ENCODE measurements around the gene POLE. TPM values are rescaled to one million over a fixed set of nuclear protein-coding genes. Genes with fewer than 3 reads are reported as not detected.
A peak's percentile ranks its signal among the peaks of the same experiment; 100 is the strongest.

Gene POLE
- total and polyA plus RNA-seq, 2 donors (not counting 1 experiment from before 2014, with no cell fraction given) = 6.2 to 9.6 TPM

GRCh38 chr12:132657004-132657727 lies 30.0 kb downstream of the POLE start:
- H3K9ac ChIP-seq (ENCODE audit: insufficient read depth, low read length) = no peak overlapping the region
- H2AFZ ChIP-seq (ENCODE audit: low read length) = no peak overlapping the region
- H4K20me1 ChIP-seq (ENCODE audit: control insufficient read depth, extremely low read depth, insufficient read depth, low read length) = no peaks in the 10 kb centered on the region
- H3K27ac ChIP-seq (ENCODE audit: insufficient read depth, low read length) = no peak overlapping the region
- no peak for TF ChIP-seq EZH2 (IDR thresholded peaks at IDR 0.05; ENCODE audit: low read length, missing control alignments)
- TF ChIP-seq CTCF (conservative IDR thresholded peaks at IDR 0.05 in 1 of 2, IDR thresholded peaks at IDR 0.05 in 1 of 2; ENCODE audit: low read depth in 1 of 2, low read length in 2 of 2) = no peak
- DNase-seq (ENCODE audit: low read depth in 2 of 2) = no peak
- H3K79me2 ChIP-seq (ENCODE audit: control insufficient read depth, insufficient read depth, low read length) = no peaks in the 10 kb centered on the region
- no peaks in the 10 kb centered on the region for H3K27me3 ChIP-seq (ENCODE audit: control insufficient read depth, insufficient read depth, low read length)
- H3K4me3 ChIP-seq (replicated peaks in 1 of 4; ENCODE audit: control extremely low read depth in 1 of 4, insufficient read depth in 1 of 4, low read depth in 3 of 4, low read length in 4 of 4) = no peak overlapping the region
- no peaks in the 10 kb centered on the region for H3K4me1 ChIP-seq (ENCODE audit: control insufficient read depth, extremely low read depth, insufficient read depth, low read length)
- no peak overlapping the region for H3K4me2 ChIP-seq (ENCODE audit: extremely low read depth, insufficient read depth, low read length)
- H3K36me3 ChIP-seq (ENCODE audit: control insufficient read depth, insufficient read depth, low read length) = peaks cover 13% of the 10 kb centered on the region
- H3K9me3 ChIP-seq (ENCODE audit: control insufficient read depth, insufficient read depth, low read depth, low read length) = no peaks in the 10 kb centered on the region

GRCh38 chr12:132653567-132654290 lies 33.4 kb downstream of the POLE start:
- Histone ChIP-seq H3K27ac (ENCODE audit: insufficient read depth, low read length) (no peak overlapping the region), H3K79me2 (ENCODE audit: control insufficient read depth, insufficient read depth, low read length) (no peaks in the 10 kb centered on the region), H4K20me1 (ENCODE audit: control insufficient read depth, extremely low read depth, insufficient read depth, low read length) (no peaks in the 10 kb centered on the region), H3K27me3 (ENCODE audit: control insufficient read depth, insufficient read depth, low read length) (no peaks in the 10 kb centered on the region), H3K9me3 (ENCODE audit: control insufficient read depth, insufficient read depth, low read depth, low read length) (no peaks in the 10 kb centered on the region), H3K9ac (ENCODE audit: insufficient read depth, low read length) (no peak overlapping the region), H3K4me2 (ENCODE audit: extremely low read depth, insufficient read depth, low read length) (no peak overlapping the region), H3K36me3 (ENCODE audit: control insufficient read depth, insufficient read depth, low read length) (peaks cover 8% of the 10 kb centered on the region), H3K4me1 (ENCODE audit: control insufficient read depth, extremely low read depth, insufficient read depth, low read length) (no peaks in the 10 kb centered on the region), H3K4me3 (replicated peaks in 1 of 4; ENCODE audit: control extremely low read depth in 1 of 4, insufficient read depth in 1 of 4, low read depth in 3 of 4, low read length in 4 of 4) (no peak overlapping the region), H2AFZ (ENCODE audit: low read length) (no peak overlapping the region)
- peak in 1 of 2 donors; percentile 35 for DNase-seq (ENCODE audit: low read depth in 2 of 2)
- TF ChIP-seq EZH2 (IDR thresholded peaks at IDR 0.05; ENCODE audit: low read length, missing control alignments) (no peak), CTCF (conservative IDR thresholded peaks at IDR 0.05 in 1 of 2, IDR thresholded peaks at IDR 0.05 in 1 of 2; ENCODE audit: low read depth in 1 of 2, low read length in 2 of 2) (no peak)

- H3K4me2 ChIP-seq (ENCODE audit: extremely low read depth, insufficient read depth, low read length) = no peak overlapping the region
- TF ChIP-seq EZH2 (IDR thresholded peaks at IDR 0.05; ENCODE audit: low read length, missing control alignments) (no peak), CTCF (conservative IDR thresholded peaks at IDR 0.05 in 1 of 2, IDR thresholded peaks at IDR 0.05 in 1 of 2; ENCODE audit: low read depth in 1 of 2, low read length in 2 of 2) (no peak)
Observed at GRCh38 chr12:132651444-132652100, 35.6 kb downstream of the POLE start.

More at GRCh38 chr12:132651444-132652100, 35.6 kb downstream of the POLE start:
- Histone ChIP-seq H3K79me2 (ENCODE audit: control insufficient read depth, insufficient read depth, low read length) (no peaks in the 10 kb centered on the region), H3K4me3 (replicated peaks in 1 of 4; ENCODE audit: control extremely low read depth in 1 of 4, insufficient read depth in 1 of 4, low read depth in 3 of 4, low read length in 4 of 4) (no peak overlapping the region), H3K4me1 (ENCODE audit: control insufficient read depth, extremely low read depth, insufficient read depth, low read length) (no peaks in the 10 kb centered on the region), H3K27me3 (ENCODE audit: control insufficient read depth, insufficient read depth, low read length) (no peaks in the 10 kb centered on the region), H3K9ac (ENCODE audit: insufficient read depth, low read length) (no peak overlapping the region), H3K27ac (ENCODE audit: insufficient read depth, low read length) (no peak overlapping the region), H3K36me3 (ENCODE audit: control insufficient read depth, insufficient read depth, low read length) (peaks cover 9% of the 10 kb centered on the region), H2AFZ (ENCODE audit: low read length) (no peak overlapping the region), H4K20me1 (ENCODE audit: control insufficient read depth, extremely low read depth, insufficient read depth, low read length) (no peaks in the 10 kb centered on the region), H3K9me3 (ENCODE audit: control insufficient read depth, insufficient read depth, low read depth, low read length) (no peaks in the 10 kb centered on the region)
- DNase-seq (ENCODE audit: low read depth in 2 of 2) = no peak

Measured in fibroblast of lung (primary cell).